GM12892 (cell line): Measurements from ENCODE around the gene FCRLB. TPM values are rescaled to one million over a fixed set of nuclear protein-coding genes. Genes with fewer than 3 reads are reported as not detected.
"Not testable (repeated sequence)": the region's sequence is repeated elsewhere in the genome, so short reads cannot be mapped to it uniquely, and the experiment has no call there.

Experiments used
- DNase-seq: peaks from one replicate; pipeline ENCODE4 v3.0.0; 2011; ENCODE audit not compliant: insufficient read length
- FAIRE-seq: peaks from 2 replicates; lab custom pipeline; 2011; peaks lifted over from hg19 to GRCh38; lab: Jason Lieb, UNC
- POLR2A ChIP-seq: IDR thresholded peaks from 2 replicates; pipeline ENCODE4 v1.6.1; 2011; ENCODE audit warnings: low read depth, low read length, control low read depth
- POLR2AphosphoS5 ChIP-seq: IDR thresholded peaks from 2 replicates; pipeline ENCODE4 v1.6.1; 2011; ENCODE audit warnings: low read depth, low read length, control low read depth
- TAF1 ChIP-seq: IDR thresholded peaks from 2 replicates; pipeline ENCODE4 v1.6.1; 2011; ENCODE audit warnings: low read depth, mild to moderate bottlenecking, control low read depth, low read length, borderline replicate concordance
- polyA plus RNA-seq: library from polyadenylated mRNA; unstranded; fragments of >200 nt; gene quantifications from one replicate; pipeline ENCODE4 v1.2.1, GENCODE V29; 2012; ENCODE audit warnings: missing spikeins, inconsistent platforms; ENCODE audit not compliant: missing spikeins

The FCRLB gene
- polyA plus RNA-seq: 2.0 TPM

DNA sequence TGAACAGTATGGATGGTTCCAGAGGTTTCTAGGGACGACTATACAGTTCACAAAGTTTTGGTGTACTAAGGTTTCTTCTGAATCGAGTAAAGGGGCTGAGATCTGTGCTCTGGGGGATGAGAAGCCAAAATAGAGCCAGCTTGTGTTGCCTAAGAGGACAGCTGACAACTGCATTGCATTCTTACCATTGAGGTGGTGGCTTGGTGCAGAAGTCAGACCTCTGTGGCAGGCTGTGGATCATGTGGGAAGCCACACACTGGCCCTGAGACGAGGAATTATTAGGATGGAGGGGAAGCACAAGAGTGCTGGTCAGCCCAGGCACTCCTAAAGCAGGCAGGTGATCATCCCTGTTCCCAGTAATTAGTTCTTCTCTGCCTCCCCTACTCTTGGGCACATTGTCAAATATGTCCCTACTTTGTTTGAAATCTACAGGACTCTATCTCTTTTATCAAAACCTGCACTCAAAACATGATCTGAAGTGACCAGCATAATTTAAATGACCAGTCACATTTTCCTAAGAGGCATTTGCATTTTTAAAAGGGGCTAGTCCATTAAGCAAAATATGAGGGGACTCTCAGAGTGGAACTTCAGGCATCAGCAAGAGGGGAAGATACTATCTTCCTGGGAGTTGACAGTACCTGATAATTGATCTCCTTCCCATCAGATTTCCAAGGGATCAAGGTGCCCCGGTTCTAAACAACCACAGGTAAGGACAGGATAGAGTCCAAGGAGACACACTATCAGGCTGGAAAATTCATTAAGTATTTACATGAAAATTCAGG is at the start of gene FCRLB:
Gene FCRLB (plus strand): TSS at position 589 of the 782 bp plus-strand sequence. CDS start 1,129 bp downstream, outside the sequence.
- DNase-seq: no peak
- no peak for TF ChIP-seq POLR2AphosphoS5
- no peak for TF ChIP-seq POLR2A
- TF ChIP-seq TAF1: no peak
- no peak for FAIRE-seq

GRCh38 chr1:161673437-161673836 is 47.9 kb upstream of the FCRLB start:
- not testable (repeated sequence) for FAIRE-seq, DNase-seq

DNA sequence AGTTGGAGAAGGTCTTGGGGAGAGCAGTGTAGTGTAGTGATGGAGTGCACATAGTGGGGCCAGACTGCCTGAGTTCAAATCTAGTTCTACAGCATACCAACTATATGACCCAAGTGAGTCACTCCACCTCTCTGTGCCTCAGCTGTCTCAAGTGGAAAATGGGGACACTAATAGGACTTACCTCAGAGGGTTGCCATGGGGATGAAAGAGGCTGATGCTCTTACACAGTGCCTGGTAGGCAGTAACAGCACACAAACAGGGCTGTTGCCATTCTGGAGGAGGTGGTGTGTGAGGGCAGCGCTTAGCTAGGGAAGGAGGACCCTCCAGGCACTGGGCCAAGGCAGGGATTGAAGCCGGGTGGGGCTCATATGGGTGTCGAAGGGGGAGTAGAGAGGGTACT is 46.9 kb upstream of the FCRLB start:
- not testable (repeated sequence) for DNase-seq

GRCh38 chr1:161674908-161675307 is 46.4 kb upstream of the FCRLB start:
- not testable (repeated sequence) for FAIRE-seq, DNase-seq

More for the DNA sequence above, 46.9 kb upstream of the FCRLB start:
- FAIRE-seq: not testable (repeated sequence)

- DNase-seq (no peak), FAIRE-seq (no peak)
- TF ChIP-seq POLR2AphosphoS5 (no peak), POLR2A (no peak), TAF1 (no peak)
These were observed 44.9 kb upstream of the FCRLB start for GRCh38 chr1:161676441-161676840.

DNA sequence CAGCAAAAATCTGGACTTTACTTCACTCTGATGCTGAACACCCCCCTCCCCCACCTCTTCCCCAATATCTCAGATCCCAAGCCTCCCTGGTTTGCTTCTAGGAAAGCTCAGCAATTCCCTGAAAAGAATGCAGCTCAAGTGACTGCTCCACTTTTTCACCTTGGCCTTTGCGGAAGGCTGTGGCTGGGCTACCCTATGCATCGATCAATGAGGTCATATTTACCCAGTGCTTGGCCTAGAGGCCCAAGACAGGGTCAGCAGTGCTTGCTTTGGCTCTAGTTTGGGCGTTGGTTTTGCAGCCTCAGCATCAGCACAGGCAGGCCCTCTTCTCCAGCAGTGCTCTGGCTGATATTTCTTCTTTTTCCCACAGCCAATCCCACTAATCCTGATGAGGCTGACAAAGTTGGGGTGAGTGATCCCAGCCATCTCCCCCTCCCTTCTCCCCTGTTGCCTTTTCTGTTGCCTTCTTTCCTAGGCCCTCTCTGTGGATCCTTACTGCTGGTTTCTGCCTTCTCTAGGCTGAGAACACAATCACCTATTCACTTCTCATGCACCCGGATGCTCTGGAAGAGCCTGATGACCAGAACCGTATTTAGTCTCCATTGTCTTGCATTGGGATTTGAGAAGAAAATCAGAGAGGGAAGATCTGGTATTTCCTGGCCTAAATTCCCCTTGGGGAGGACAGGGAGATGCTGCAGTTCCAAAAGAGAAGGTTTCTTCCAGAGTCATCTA is 44.2 kb upstream of the FCRLB start:
- TF ChIP-seq POLR2AphosphoS5 (no peak), TAF1 (no peak), POLR2A (no peak)
- FAIRE-seq (no peak), DNase-seq (no peak)

GRCh38 chr1:161678500-161678899 is 42.8 kb upstream of the FCRLB start:
- no peak for DNase-seq
- no peak for FAIRE-seq
- TF ChIP-seq TAF1 (no peak), POLR2A (no peak), POLR2AphosphoS5 (no peak)

GRCh38 chr1:161681879-161682278 is 39.5 kb upstream of the FCRLB start:
- DNase-seq (no peak), FAIRE-seq (no peak)
- no peak for TF ChIP-seq POLR2AphosphoS5
- TF ChIP-seq TAF1: no peak
- no peak for TF ChIP-seq POLR2A

DNA sequence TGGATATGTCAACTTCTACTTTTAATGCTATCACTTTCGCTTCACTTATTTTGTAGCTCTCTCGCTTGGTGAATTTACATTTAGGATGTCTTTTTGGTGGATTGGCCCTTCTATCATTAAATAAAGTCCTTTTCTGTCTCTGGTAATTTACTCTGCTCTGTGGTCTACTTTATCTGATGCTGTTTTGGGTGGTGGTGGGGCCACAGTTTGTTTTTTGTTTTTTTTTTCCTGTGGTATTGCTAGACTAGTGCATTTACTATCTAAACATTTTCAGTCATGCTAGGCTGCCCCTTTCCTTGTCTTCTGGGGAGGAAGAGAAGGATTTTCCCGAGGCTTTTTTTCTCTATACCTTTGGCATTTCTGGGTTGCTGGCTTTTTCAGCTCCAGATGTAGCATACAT is 32.4 kb upstream of the FCRLB start:
- FAIRE-seq (peak; percentile 70), DNase-seq (no peak)
- TF ChIP-seq POLR2AphosphoS5 (no peak), TAF1 (no peak), POLR2A (no peak)

- FAIRE-seq (no peak), DNase-seq (no peak)
- no peak for TF ChIP-seq POLR2AphosphoS5
- no peak for TF ChIP-seq TAF1
- no peak for TF ChIP-seq POLR2A
These were observed 29.5 kb upstream of the FCRLB start for GRCh38 chr1:161691846-161692245.

DNA sequence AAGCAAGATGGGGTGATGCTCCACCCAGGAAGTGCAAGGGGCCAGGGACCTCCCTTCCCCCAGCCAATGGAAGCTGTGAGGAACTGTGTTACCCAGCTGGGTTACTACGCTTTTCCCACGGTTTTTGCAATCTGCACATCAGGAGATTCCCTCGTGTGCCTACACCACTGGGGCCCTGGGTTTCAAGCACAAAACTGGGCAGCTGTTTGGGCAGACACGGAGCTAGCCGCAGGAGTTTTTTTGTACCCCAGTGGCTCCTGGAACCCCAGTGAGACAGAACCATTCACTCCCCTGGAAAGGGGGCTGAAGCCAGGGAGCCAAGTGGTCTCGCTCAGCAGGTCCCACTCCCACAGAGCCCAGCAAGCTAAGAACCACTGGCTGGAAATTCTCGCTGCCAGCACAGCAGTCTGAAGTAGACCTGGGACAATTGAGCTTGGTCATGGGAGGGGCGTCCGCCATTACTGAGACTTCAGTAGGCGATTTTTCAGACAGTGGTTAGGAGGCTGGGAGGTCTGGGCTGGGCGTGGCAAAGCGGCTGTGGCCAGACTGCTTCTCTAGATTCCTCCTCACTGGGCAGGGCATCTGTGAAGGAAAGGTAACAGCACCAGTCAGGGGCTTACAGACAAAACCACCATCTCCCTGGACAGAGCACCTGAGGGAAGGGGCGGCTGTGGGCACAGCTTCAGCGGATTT is 28.2 kb upstream of the FCRLB start:
- DNase-seq, FAIRE-seq: not testable (repeated sequence)

GRCh38 chr1:161698302-161698701 is 23.0 kb upstream of the FCRLB start:
- FAIRE-seq: not testable (repeated sequence)

DNA sequence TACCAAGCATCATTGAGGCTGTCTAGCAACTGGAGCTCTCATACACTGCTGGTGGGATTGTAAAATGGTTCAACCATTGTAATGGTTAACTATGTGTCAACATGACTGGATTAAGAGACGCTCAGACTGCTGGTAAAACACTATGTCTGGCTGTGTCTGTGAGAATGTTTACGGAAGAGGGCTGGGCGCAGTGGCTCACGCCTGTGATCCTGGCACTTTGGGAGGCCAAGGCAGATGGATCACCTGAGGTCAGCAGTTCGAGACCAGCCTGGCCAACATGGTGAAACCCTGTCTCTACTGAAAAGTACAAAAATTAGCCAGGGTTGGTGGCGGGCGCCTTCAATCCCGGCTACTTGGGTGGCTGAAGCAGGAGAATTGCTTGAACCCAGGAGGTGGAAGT is 19.1 kb upstream of the FCRLB start:
- DNase-seq (no peak), FAIRE-seq (no peak)
- TF ChIP-seq POLR2A (no peak), TAF1 (no peak), POLR2AphosphoS5 (no peak)

More at GRCh38 chr1:161698302-161698701, 23.0 kb upstream of the FCRLB start:
- not testable (repeated sequence) for DNase-seq
